Measurements from ENCODE around the gene DCAF17.
"Not testable (repeated sequence)": the region's sequence is repeated elsewhere in the genome, so short reads cannot be mapped to it uniquely, and the experiment has no call there.

The DCAF17 gene

DNA sequence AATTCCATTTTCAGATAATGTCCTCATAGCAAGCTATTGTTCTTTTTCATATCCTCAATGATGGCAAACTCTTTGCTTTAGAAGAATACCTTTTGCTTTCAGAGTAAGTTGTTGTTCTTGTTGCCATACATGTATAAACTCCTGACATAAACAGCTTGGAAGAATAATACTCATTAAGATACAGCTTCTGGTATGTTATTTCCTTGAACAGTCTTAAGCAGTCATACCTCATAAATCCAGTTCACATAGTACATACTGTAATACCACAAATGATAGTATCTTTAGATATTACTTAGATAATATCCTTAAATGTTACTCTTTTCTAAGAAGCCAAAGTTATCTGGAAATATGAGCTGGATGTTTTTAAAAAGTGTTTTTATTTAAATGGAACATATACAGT is 23.4 kb upstream of the DCAF17 start:
- Histone ChIP-seq H3K4me3 (ENCODE audit: extremely low read depth, insufficient read depth, low read length, poor library complexity, severe bottlenecking) (no peak overlapping the region), H3K4me1 (ENCODE audit: control insufficient read depth, insufficient read depth, low read length, poor library complexity, severe bottlenecking) (peaks cover 5% of the 10 kb centered on the region), H3K9me3 (ENCODE audit: control insufficient read depth, low read length) (no peaks in the 10 kb centered on the region), H3K27ac (ENCODE audit: low read depth, low read length, severe bottlenecking) (no peak overlapping the region), H3K36me3 (ENCODE audit: control insufficient read depth, insufficient read depth, low read length) (no peaks in the 10 kb centered on the region)

DNA sequence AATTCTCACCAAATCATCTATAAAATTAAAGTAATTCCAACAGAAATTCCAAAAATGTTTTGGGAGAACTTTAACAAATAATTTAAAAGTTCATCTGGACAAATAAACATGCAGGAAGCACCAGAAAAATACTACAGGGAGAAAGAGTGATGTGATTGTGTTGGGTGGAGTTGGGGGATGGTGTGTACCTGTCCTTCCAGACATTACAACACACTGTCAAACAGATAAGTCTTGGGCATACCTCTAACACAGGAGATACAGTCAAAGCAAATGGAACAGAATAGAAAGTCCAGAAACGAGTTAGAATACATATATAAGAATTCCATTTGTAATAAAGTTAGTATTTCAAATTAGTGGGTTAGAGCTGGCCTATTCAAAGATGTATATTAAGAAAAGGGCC is 22.8 kb upstream of the DCAF17 start:
- Histone ChIP-seq H3K27ac (ENCODE audit: low read depth, low read length, severe bottlenecking) (no peak overlapping the region), H3K9me3 (ENCODE audit: control insufficient read depth, low read length) (no peaks in the 10 kb centered on the region), H3K4me1 (ENCODE audit: control insufficient read depth, insufficient read depth, low read length, poor library complexity, severe bottlenecking) (peaks cover 5% of the 10 kb centered on the region), H3K4me3 (ENCODE audit: extremely low read depth, insufficient read depth, low read length, poor library complexity, severe bottlenecking) (no peak overlapping the region), H3K36me3 (ENCODE audit: control insufficient read depth, insufficient read depth, low read length) (no peaks in the 10 kb centered on the region)
- no CpG with 5 or more reads among the region's 1 CpG for WGBS, 2 experiments (ENCODE audit: insufficient coverage in 2 of 2)

DNA sequence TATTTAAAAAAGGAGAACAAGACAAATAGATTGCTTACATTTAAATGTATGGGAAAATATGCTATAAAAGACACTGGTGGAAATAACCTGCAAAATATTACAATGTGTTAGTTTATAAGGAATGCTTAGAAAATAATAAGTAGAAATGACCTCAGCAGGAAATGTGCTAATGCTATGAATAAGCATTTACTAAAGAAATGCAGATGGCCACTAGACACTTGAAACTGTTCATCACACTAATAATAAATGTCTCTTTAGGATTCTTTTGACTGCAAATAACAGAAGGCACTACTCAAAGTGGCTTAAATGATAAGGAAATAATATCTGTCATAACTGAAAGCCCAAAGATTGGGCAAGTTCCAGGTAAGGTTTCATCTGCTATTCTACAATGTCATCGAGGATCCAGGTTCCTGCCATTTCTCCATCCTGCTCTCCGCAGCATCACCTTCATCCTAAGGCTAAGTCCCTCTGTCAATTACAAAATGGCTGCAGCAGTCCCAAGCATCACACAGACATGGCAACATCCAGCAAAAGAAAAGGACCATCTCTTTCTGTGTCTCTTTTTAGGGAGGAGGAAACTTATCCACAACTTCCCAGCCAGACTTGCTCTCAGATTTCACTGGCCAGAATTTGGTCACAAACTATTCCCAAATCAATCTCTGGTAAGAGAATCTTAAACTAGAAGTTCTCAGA is 22.1 kb upstream of the DCAF17 start:
- Histone ChIP-seq H3K27ac (ENCODE audit: low read depth, low read length, severe bottlenecking) (no peak overlapping the region), H3K36me3 (ENCODE audit: control insufficient read depth, insufficient read depth, low read length) (no peaks in the 10 kb centered on the region), H3K4me1 (ENCODE audit: control insufficient read depth, insufficient read depth, low read length, poor library complexity, severe bottlenecking) (peaks cover 5% of the 10 kb centered on the region), H3K4me3 (ENCODE audit: extremely low read depth, insufficient read depth, low read length, poor library complexity, severe bottlenecking) (no peak overlapping the region), H3K9me3 (ENCODE audit: control insufficient read depth, low read length) (no peaks in the 10 kb centered on the region)
- 94 to 100% methylated on average over 1 to 2 of the region's 2 CpGs for WGBS, 2 experiments (ENCODE audit: insufficient coverage in 2 of 2)

DNA sequence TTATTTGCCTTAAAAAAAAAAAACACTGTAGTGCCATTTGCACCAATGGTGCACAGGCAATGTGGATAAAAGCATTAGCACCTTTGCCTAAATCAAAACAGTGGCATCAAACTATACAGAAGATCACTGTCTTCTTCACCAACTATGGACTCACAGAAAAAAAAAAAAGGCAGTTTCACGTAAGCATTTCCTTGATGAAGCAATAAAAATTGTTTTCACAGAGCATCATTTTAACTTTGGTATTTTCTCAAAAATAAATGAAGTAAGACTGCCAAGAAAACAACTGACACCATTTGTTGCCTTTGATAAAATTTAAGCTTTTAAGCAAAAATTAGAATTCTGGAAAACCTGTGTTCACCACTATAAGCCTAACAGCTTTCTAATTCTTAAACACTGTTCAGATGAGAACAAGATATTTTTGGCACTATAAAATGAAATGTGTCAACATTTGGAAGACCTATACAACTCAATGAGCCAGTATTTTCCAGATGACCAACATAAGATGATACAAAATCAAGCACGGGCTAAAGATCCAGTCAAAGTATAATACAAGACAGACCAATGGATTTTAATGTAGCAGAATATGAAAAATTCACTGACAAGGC is 21.4 kb upstream of the DCAF17 start:
- no peak overlapping the region for H3K4me3 ChIP-seq (ENCODE audit: extremely low read depth, insufficient read depth, low read length, poor library complexity, severe bottlenecking)
- H3K4me1 ChIP-seq (ENCODE audit: control insufficient read depth, insufficient read depth, low read length, poor library complexity, severe bottlenecking) = peaks cover 5% of the 10 kb centered on the region
- no peaks in the 10 kb centered on the region for H3K9me3 ChIP-seq (ENCODE audit: control insufficient read depth, low read length)
- H3K27ac ChIP-seq (ENCODE audit: low read depth, low read length, severe bottlenecking) = no peak overlapping the region
- no CpG with 5 or more reads among the region's 2 CpGs for WGBS, 2 experiments (ENCODE audit: insufficient coverage in 2 of 2)
- no peaks in the 10 kb centered on the region for H3K36me3 ChIP-seq (ENCODE audit: control insufficient read depth, insufficient read depth, low read length)

DNA sequence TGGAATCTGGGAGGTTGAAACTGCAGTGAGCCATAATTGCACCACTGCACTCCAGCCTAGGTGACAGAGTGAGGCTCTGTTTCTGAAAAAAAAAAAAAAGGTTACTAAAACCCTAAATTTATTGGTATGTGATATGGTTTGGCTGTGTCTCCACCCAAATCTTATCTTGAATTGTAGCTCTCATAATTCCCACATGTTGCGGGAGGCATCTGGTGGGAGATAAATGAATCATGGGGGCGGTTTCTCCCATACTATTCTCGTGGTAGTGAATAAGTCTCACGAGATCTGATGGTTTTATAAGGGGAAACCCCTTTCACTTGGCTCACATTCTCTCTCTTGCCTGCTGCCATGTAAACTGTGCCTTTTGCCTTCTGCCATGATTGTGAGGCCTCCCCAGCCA is 19.4 kb upstream of the DCAF17 start:
- WGBS, 2 experiments (ENCODE audit: insufficient coverage in 2 of 2) = no CpG with 5 or more reads among the region's 4 CpGs
- not testable (repeated sequence) for H3K9me3 ChIP-seq (ENCODE audit: control insufficient read depth, low read length); H3K36me3 ChIP-seq (ENCODE audit: control insufficient read depth, insufficient read depth, low read length); H3K27ac ChIP-seq (ENCODE audit: low read depth, low read length, severe bottlenecking); H3K4me1 ChIP-seq (ENCODE audit: control insufficient read depth, insufficient read depth, low read length, poor library complexity, severe bottlenecking); H3K4me3 ChIP-seq (ENCODE audit: extremely low read depth, insufficient read depth, low read length, poor library complexity, severe bottlenecking)

DNA sequence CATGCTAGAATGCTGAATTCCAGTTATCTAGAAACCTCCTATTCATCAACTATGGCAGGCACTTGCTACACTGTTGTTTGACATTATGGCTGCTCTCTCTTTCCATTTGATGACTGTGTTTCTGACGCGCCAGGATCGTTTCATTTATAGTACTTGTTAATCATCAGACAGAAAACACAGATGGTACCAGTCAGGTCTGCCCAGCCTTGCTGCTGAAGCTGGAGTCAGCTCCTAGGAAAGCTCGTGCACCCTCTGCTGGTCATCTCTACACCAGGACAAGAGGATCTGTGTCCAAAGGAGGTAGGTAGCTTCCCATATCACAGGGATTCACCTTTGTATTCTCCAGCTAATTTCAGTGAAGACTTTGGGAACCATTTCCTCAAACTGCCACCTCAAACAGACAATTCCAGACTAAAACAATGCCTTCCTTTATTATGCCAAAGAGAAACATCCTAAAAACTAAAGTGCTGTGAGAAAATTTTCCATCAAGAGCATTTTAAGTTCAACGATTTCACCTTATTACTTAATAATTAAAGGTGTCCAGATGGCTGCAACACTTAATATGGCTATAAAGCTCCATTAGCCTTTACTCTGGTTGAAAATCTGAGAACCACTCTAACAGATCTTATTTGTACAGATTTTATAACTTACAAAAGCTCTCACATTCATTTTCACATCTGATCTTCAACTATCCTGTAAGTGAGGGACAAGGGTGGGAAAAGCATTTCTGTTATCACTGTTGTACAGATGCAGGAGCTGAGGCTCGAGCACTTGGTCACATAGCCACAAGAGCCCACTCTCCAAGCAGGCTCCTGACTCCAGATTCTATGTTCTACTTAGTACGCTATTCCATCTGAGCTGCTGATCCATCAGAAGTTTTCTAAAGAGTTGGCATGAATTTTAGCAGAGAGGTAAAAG is 17.8 kb upstream of the DCAF17 start:
- 30 to 52% methylated on average over 4 of the region's 7 CpGs for WGBS, 2 experiments (ENCODE audit: insufficient coverage in 2 of 2)

DNA sequence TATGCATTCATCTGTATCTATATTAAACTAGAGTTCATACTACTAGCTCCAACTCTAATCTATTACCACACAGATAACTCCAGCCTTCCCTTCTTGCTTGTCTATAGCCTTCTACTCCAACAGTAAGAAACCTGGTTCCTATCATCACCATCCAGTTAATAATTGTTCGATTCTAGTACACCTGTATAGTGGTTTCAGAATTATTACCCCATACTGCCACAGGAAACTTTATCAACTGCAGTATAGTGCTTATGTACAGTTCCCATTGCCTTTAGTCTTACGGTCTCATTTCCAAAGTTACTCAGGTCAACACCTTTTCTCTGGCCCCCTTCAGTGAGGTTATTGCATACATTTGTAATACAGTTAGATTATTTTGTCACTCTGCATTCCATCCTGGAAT is 14.7 kb upstream of the DCAF17 start:
- WGBS, 2 experiments (ENCODE audit: insufficient coverage in 2 of 2) = 100% methylated on average over 2 of the region's 2 CpGs; no CpG with 5 or more reads in 1 of the 2 experiments
- H3K27ac ChIP-seq (ENCODE audit: low read depth, low read length, severe bottlenecking) = no peak overlapping the region
- no peak overlapping the region for H3K4me3 ChIP-seq (ENCODE audit: extremely low read depth, insufficient read depth, low read length, poor library complexity, severe bottlenecking)
- peaks cover 4% of the 10 kb centered on the region for H3K36me3 ChIP-seq (ENCODE audit: control insufficient read depth, insufficient read depth, low read length)
- no peaks in the 10 kb centered on the region for H3K4me1 ChIP-seq (ENCODE audit: control insufficient read depth, insufficient read depth, low read length, poor library complexity, severe bottlenecking)
- peaks cover 12% of the 10 kb centered on the region for H3K9me3 ChIP-seq (ENCODE audit: control insufficient read depth, low read length)

More for the DNA sequence above, 17.8 kb upstream of the DCAF17 start:
- Histone ChIP-seq H3K27ac (ENCODE audit: low read depth, low read length, severe bottlenecking) (no peak overlapping the region), H3K9me3 (ENCODE audit: control insufficient read depth, low read length) (no peaks in the 10 kb centered on the region), H3K4me3 (ENCODE audit: extremely low read depth, insufficient read depth, low read length, poor library complexity, severe bottlenecking) (no peak overlapping the region), H3K36me3 (ENCODE audit: control insufficient read depth, insufficient read depth, low read length) (no peaks in the 10 kb centered on the region), H3K4me1 (ENCODE audit: control insufficient read depth, insufficient read depth, low read length, poor library complexity, severe bottlenecking) (no peaks in the 10 kb centered on the region)

DNA sequence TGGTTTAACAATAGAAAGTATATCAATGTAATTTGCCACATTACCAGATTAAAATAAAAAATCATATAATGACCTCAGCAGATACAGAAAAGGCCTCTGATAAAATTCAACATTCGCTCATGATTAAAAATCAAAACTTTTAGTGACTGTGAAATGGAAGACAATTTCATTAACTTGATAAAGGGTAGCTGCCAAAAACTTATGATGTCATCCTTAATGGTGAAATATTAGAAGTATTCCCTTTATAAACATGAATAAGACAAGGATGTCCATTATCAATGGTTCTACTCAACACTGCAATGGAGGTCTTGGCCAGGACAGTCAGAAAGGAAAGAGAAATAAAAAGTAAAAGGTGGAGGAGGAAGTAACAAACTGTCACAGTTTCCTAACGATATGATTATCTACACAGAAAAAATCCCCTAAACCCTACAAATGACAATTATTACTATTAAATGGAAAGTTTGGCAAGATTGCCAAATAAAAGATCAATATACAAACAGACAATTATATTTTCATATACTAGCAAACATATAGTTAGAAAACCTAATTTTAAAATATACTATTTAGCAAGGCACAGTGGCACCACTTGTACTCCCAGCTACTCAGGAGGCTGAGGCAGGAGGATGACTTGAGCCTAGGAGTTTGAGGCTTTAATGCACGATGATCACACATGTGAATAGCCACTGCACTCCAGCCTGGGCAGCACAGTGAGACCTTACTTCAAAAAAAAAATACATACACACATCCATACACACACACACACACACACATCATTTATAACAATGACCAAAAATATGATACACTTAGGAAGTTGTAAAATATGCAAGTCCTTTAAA is 13.1 kb upstream of the DCAF17 start:
- Histone ChIP-seq H3K4me3 (ENCODE audit: extremely low read depth, insufficient read depth, low read length, poor library complexity, severe bottlenecking) (no peak overlapping the region), H3K9me3 (ENCODE audit: control insufficient read depth, low read length) (peaks cover 22% of the 10 kb centered on the region), H3K4me1 (ENCODE audit: control insufficient read depth, insufficient read depth, low read length, poor library complexity, severe bottlenecking) (no peaks in the 10 kb centered on the region), H3K36me3 (ENCODE audit: control insufficient read depth, insufficient read depth, low read length) (peaks cover 4% of the 10 kb centered on the region), H3K27ac (ENCODE audit: low read depth, low read length, severe bottlenecking) (no peak overlapping the region)
- no CpG with 5 or more reads among the region's 3 CpGs for WGBS, 2 experiments (ENCODE audit: insufficient coverage in 2 of 2)

DNA sequence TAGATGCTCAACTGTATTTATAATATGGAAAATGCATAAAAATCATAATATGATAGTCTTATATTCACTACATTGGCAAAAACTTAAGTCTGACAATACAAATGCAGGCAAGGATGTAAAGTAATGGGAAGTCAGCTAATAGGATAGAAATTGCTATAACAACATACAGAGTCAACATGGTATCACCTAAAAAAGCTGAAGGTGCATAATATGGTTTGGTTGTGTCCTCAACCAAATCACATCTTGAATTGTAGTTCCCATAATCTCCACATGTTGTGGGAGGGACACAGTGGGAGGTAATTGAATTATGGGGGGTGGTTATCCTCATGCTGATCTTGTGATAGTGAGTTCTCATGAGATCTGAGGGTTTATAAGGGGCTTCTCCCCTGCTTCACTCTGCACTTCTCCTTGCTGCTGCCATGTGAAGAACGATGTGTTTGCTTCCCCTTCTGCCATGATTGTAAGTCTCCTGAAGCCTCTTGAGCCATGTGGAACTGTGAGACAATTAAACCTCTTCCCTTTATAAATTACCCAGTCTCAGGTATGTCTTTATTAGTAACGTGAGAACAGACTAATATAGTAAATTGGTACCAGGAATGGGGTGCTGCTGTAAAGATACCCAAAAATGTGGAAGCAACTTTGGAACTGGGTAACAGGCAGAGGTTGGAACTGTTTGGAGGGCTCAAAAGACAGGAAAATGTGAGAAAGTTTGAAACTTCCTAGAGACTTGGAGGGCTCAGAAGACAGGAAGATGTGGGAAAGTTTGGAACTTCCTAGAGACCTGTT is 11.1 kb upstream of the DCAF17 start:
- H3K36me3 ChIP-seq (ENCODE audit: control insufficient read depth, insufficient read depth, low read length); H3K27ac ChIP-seq (ENCODE audit: low read depth, low read length, severe bottlenecking); H3K4me1 ChIP-seq (ENCODE audit: control insufficient read depth, insufficient read depth, low read length, poor library complexity, severe bottlenecking); H3K4me3 ChIP-seq (ENCODE audit: extremely low read depth, insufficient read depth, low read length, poor library complexity, severe bottlenecking): not testable (repeated sequence)
- H3K9me3 ChIP-seq (ENCODE audit: control insufficient read depth, low read length) = peaks cover 22% of the 10 kb centered on the region
- 95% methylated on average over 2 of the region's 2 CpGs; no CpG with 5 or more reads in 1 of the 2 experiments for WGBS, 2 experiments (ENCODE audit: insufficient coverage in 2 of 2)
